Body of pancreas (tissue), 4 donors: ENCODE measurements around the gene OOSP4A.

Source experiments
- CTCF ChIP-seq, 7 experiments: fragments of 450-650 bp in 4 of 7; fragments of 200-600 bp in 3 of 7; sonication (generic) in 3 of 7; IDR thresholded peaks; one replicate each; pipeline ENCODE4 v1.5.1; 2016 to 2019; ENCODE audit warnings: antibody characterized with exemption in 7 of 7
- POLR2A ChIP-seq, 3 donors: fragments of 450-650 bp; IDR thresholded peaks; one replicate each; pipeline ENCODE4 v1.6.1; 2016; ENCODE audit warnings: antibody characterized with exemption in 3 of 3, mild to moderate bottlenecking in 2 of 3

GRCh38 chr11:59968395-59968783, 4.6 kb downstream of the OOSP4A start:
- TF ChIP-seq CTCF (IDR thresholded peaks at IDR 0.05) (no peak), POLR2A (IDR thresholded peaks at IDR 0.05) (no peak)
